ENCODE results near the gene GLB1L2. TPM values are rescaled to one million over a fixed set of nuclear protein-coding genes. Genes with fewer than 3 reads are reported as not detected.

Gene GLB1L2
- polyA plus RNA-seq, 1 experiment: 0.11 TPM

GRCh38 chr11:134365011-134365925, 33.5 kb downstream of the GLB1L2 start:
- CTCF ChIA-PET: no interaction called here
- no peaks in the 10 kb centered on the region for H3K27me3 ChIP-seq (ENCODE audit: control insufficient read depth, insufficient read depth, low read length)
- TF ChIP-seq CTCF (IDR thresholded peaks at IDR 0.05; ENCODE audit: low read depth, low read length): no peak

GRCh38 chr11:134366254-134366653, 34.5 kb downstream of the GLB1L2 start:
- Histone ChIP-seq H3K27me3 (ENCODE audit: control insufficient read depth, insufficient read depth, low read length) (no peaks in the 10 kb centered on the region), H3K27ac (ENCODE audit: low read depth, low read length) (no peak overlapping the region), H3K4me3 (ENCODE audit: low read depth, low read length) (no peak overlapping the region), H3K9me3 (ENCODE audit: control insufficient read depth, insufficient read depth, low read length) (peaks cover 26% of the 10 kb centered on the region)
- POLR2A ChIA-PET: no interaction called here
- CTCF ChIA-PET: no interaction called here
- no peak for DNase-seq (ENCODE audit: low read depth, low spot score)
- no peak for TF ChIP-seq CTCF (IDR thresholded peaks at IDR 0.05; ENCODE audit: low read depth, low read length)

More at GRCh38 chr11:134365011-134365925, 33.5 kb downstream of the GLB1L2 start:
- Histone ChIP-seq H3K9me3 (ENCODE audit: control insufficient read depth, insufficient read depth, low read length) (peaks cover 17% of the 10 kb centered on the region), H3K4me3 (ENCODE audit: low read depth, low read length) (no peak overlapping the region), H3K27ac (ENCODE audit: low read depth, low read length) (no peak overlapping the region)
- POLR2A ChIA-PET: no interaction called here
- DNase-seq (ENCODE audit: low read depth, low spot score): no peak

- H3K9me3 ChIP-seq (ENCODE audit: control insufficient read depth, insufficient read depth, low read length): peaks cover 37% of the 10 kb centered on the region
- no peak overlapping the region for H3K27ac ChIP-seq (ENCODE audit: low read depth, low read length)
- ChIA-PET CTCF (no interaction called here), POLR2A (no interaction called here)
- no peak for DNase-seq (ENCODE audit: low read depth, low spot score)
- TF ChIP-seq CTCF (IDR thresholded peaks at IDR 0.05; ENCODE audit: low read depth, low read length): no peak
- no peak overlapping the region for H3K4me3 ChIP-seq (ENCODE audit: low read depth, low read length)
- no peaks in the 10 kb centered on the region for H3K27me3 ChIP-seq (ENCODE audit: control insufficient read depth, insufficient read depth, low read length)
Measured at GRCh38 chr11:134367781-134368180, 36.0 kb downstream of the GLB1L2 start.

- ChIA-PET POLR2A (no interaction called here), CTCF (no interaction called here)
- no peak overlapping the region for H3K4me3 ChIP-seq (ENCODE audit: low read depth, low read length)
- H3K9me3 ChIP-seq (ENCODE audit: control insufficient read depth, insufficient read depth, low read length): peaks cover 54% of the 10 kb centered on the region
- TF ChIP-seq CTCF (IDR thresholded peaks at IDR 0.05; ENCODE audit: low read depth, low read length): no peak
- H3K27me3 ChIP-seq (ENCODE audit: control insufficient read depth, insufficient read depth, low read length): no peaks in the 10 kb centered on the region
- DNase-seq (ENCODE audit: low read depth, low spot score): no peak
- no peak overlapping the region for H3K27ac ChIP-seq (ENCODE audit: low read depth, low read length)
Measured at GRCh38 chr11:134369656-134370525, 38.1 kb downstream of the GLB1L2 start.
